Measurements from ENCODE around the gene ENGASE. TPM values are rescaled to one million over a fixed set of nuclear protein-coding genes. Genes with fewer than 3 reads are reported as not detected.

The ENGASE gene
- total and polyA plus RNA-seq, 2 of the 8 experiments (the other 6 are each of a cell fraction or from before 2014, with no cell fraction given) = 9.3 to 36.1 TPM

DNA sequence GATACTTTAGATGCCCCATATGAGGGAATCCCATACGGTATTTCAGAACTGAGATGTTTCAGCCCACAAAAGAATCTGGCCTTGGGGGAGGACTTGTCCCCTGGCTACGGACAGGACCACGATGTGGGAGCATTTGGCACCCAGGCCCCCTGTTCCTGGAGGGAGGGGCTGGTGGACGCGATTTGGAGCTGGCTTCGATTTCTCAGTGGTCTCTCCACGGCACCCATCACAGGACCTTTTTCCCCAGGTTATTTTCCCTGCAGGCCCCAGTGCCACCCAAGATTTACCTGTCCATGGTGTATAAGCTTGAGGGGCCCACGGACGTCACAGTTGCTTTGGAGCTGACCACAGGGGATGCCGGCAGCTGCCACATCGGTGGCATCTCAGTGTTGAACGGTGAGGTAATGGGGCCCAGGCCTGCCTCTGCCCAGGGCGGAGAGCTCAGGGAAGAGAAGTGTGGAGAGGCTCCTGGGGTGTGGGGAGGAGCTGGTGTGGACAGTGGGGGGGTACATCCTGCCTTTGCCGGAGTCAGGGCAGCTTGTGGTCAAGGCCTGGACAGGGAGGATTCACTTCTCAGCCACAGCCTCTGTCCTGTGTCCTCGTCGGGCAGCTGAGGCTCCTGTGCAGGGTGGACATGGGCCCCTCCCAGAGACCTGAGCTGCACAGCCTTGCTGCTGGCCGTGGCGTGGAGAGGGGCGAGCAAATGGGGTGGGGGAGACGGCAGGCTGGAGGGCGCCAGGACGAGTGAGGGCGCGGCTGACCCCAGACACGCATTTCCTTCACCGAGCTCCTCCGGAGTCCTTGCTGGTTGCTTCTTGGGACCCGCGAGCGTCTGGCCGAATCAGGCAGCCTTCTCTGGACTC is 9.9 kb downstream of the ENGASE start (continued):
- no peak for TF ChIP-seq CHD2 (IDR thresholded peaks at IDR 0.05; ENCODE audit: low read length)
- TF ChIP-seq TAF1 (IDR thresholded peaks at IDR 0.05; ENCODE audit: low read depth, low read length) = no peak
- TF ChIP-seq BRCA1 (IDR thresholded peaks at IDR 0.05; ENCODE audit: low read depth, low read length) = no peak
- no peak for TF ChIP-seq RNF2 (IDR thresholded peaks at IDR 0.05; ENCODE audit: borderline replicate concordance, low read depth, low read length, missing control alignments, poor library complexity, severe bottlenecking)
- TF ChIP-seq SP2 (IDR thresholded peaks at IDR 0.05; ENCODE audit: low read length) = no peak
- TF ChIP-seq ZNF274 (IDR thresholded peaks at IDR 0.05; ENCODE audit: borderline replicate concordance, extremely low read depth, low read length) = no peak
- TF ChIP-seq RAD21 (IDR thresholded peaks at IDR 0.05 in 1 of 2, conservative IDR thresholded peaks at IDR 0.05 in 1 of 2; ENCODE audit: low read depth in 2 of 2, low read length in 2 of 2) = no peak
